ENCODE measurements around the gene ACTN1.

ACTN1 gene

GRCh38 chr14:69012256-69012953, 33.3 kb upstream of the ACTN1 start:
- TF ChIP-seq CTCF (IDR thresholded peaks at IDR 0.05; ENCODE audit: low read depth, low read length) = no peak
- no peak for DNase-seq (ENCODE audit: extremely low read depth, low read depth)

- no peak for TF ChIP-seq CTCF (IDR thresholded peaks at IDR 0.05; ENCODE audit: low read depth, low read length)
- no peak for DNase-seq (ENCODE audit: extremely low read depth, low read depth)
Measured at GRCh38 chr14:69010648-69011047, 31.5 kb upstream of the ACTN1 start.

- DNase-seq (ENCODE audit: extremely low read depth, low read depth) = no peak
- no peak for TF ChIP-seq CTCF (IDR thresholded peaks at IDR 0.05; ENCODE audit: low read depth, low read length)
Measured at GRCh38 chr14:69008421-69008884, 29.4 kb upstream of the ACTN1 start.

GRCh38 chr14:69006346-69006745, 27.2 kb upstream of the ACTN1 start:
- TF ChIP-seq CTCF (IDR thresholded peaks at IDR 0.05; ENCODE audit: low read depth, low read length) = no peak
- no peak for DNase-seq (ENCODE audit: extremely low read depth, low read depth)

- TF ChIP-seq CTCF (IDR thresholded peaks at IDR 0.05; ENCODE audit: low read depth, low read length) = no peak
- peak; percentile 72 for DNase-seq (ENCODE audit: extremely low read depth, low read depth)
Measured at GRCh38 chr14:69005432-69006148, 26.5 kb upstream of the ACTN1 start.

- no peak for DNase-seq (ENCODE audit: extremely low read depth, low read depth)
- TF ChIP-seq CTCF (IDR thresholded peaks at IDR 0.05; ENCODE audit: low read depth, low read length) = no peak
Measured at GRCh38 chr14:69004731-69005431, 25.8 kb upstream of the ACTN1 start.

GRCh38 chr14:69003626-69004025, 24.5 kb upstream of the ACTN1 start:
- DNase-seq (ENCODE audit: extremely low read depth, low read depth) = no peak
- no peak for TF ChIP-seq CTCF (IDR thresholded peaks at IDR 0.05; ENCODE audit: low read depth, low read length)

Data from AG09319 (cell line).